DND-41 (cell line): Measurements from ENCODE around the gene DCTN2.

ENCODE experiments used
- ATAC-seq: fragments of 200-7000 bp; cut with Tn5 transposase; 3 replicates; pipeline ENCODE4 v1.9.1; 2021; ENCODE audit warnings: low read depth; ENCODE audit not compliant: insufficient read depth
- DNase-seq: peaks from one replicate; pipeline ENCODE4 v3.0.0-alpha.2; 2020
- H2AFZ ChIP-seq: 2 replicates; pipeline ENCODE4 v1.6.0; 2012; ENCODE audit warnings: low read depth, low read length
- H3K27ac ChIP-seq: 2 replicates; pipeline ENCODE4 v1.5.1; 2012; ENCODE audit warnings: low read length, inconsistent platforms
- H3K27me3 ChIP-seq: fragments of 200-600 bp; sonication (generic); 2 replicates; pipeline ENCODE4 v1.6.0; 2012; ENCODE audit warnings: low read length, mild to moderate bottlenecking, inconsistent platforms; ENCODE audit not compliant: insufficient read depth, poor library complexity
- H3K36me3 ChIP-seq: 2 replicates; pipeline ENCODE4 v1.5.1; 2012; ENCODE audit warnings: low read length, inconsistent platforms; ENCODE audit not compliant: insufficient read depth
- H3K4me1 ChIP-seq: 2 replicates; pipeline ENCODE4 v1.5.1; 2012; ENCODE audit warnings: mild to moderate bottlenecking, low read length; ENCODE audit not compliant: insufficient read depth
- H3K4me2 ChIP-seq: 2 replicates; pipeline ENCODE4 v1.6.0; 2012; ENCODE audit warnings: mild to moderate bottlenecking, moderate library complexity, low read length, inconsistent platforms; ENCODE audit not compliant: insufficient read depth
- H3K4me3 ChIP-seq, 2 experiments: fragments of 200-600 bp in 1 of 2; shearing (Covaris generic) in 1 of 2; 2 replicates each; pipeline ENCODE4 v1.5.1; 2012 to 2016; ENCODE audit warnings: inconsistent platforms in 2 of 2, low read length in 2 of 2, mild to moderate bottlenecking in 2 of 2, low read depth in 1 of 2, moderate library complexity in 1 of 2
- H3K79me2 ChIP-seq: 2 replicates; pipeline ENCODE4 v1.6.0; 2012; ENCODE audit warnings: low read length, inconsistent platforms; ENCODE audit not compliant: insufficient read depth
- H3K9ac ChIP-seq: 2 replicates; pipeline ENCODE4 v1.6.0; 2012; ENCODE audit warnings: low read depth, mild to moderate bottlenecking, inconsistent platforms, low read length, moderate library complexity
- H3K9me3 ChIP-seq: 2 replicates; pipeline ENCODE4 v1.5.1; 2012; ENCODE audit warnings: low read length, moderate library complexity, mild to moderate bottlenecking, inconsistent platforms; ENCODE audit not compliant: insufficient read depth, severe bottlenecking
- H4K20me1 ChIP-seq: 2 replicates; pipeline ENCODE4 v1.6.0; 2012; ENCODE audit warnings: low read length; ENCODE audit not compliant: insufficient read depth
- EZH2 ChIP-seq: IDR thresholded peaks from 3 replicates; pipeline ENCODE4 v1.6.1; 2012; ENCODE audit warnings: borderline replicate concordance, low read depth, mild to moderate bottlenecking, moderate library complexity, low read length, inconsistent platforms; ENCODE audit not compliant: severe bottlenecking
- TF ChIP-seq, protein P1 (sequence below): IDR thresholded peaks from 2 replicates; pipeline ENCODE4 v1.5.1; 2012; ENCODE audit warnings: borderline replicate concordance, low read length, moderate library complexity, mild to moderate bottlenecking; ENCODE audit not compliant: poor library complexity, severe bottlenecking; ENCODE audit errors: extremely low read depth

The DCTN2 gene

DNA sequence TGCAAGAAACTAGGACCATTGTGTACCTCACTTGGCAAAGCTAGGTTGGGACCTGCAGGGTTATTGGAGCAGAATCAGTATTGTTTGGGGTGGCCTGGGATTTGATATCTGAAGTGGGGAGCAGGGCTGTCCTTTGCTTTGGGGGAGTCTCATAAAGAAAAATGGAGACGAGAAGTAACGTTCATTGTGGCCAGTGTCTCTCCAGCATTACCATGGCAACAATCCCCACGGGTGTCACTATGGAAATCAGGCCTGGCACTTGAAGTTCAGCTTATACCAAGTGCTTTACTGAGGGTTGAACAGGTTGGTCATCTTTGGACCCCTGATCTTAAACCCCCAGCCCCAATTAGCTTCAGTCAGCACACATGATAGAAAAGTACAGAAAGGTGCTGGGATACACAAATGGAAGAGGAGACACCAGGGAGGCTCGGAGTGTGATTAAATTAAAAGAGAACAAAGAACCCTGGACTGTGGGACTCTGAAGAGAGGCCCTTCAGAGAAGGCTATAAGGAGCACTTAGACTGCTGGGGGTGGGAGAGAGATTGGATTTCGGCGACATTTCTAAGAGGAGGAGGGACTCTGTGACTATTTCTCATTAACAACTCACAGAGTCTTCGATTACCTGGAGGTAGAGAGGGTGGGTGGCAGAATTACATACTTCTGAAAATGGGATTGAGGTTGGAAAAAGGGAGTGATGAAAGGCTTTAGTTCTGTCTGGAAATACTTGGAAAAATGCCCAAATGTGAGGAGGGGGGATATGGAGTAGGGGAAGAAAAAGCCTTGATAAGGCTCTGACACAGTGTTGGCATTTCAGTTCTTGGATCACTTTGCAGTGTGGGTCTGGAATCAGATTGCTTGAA lies 6.6 kb upstream of the DCTN2 start:
- ATAC-seq (no peak), DNase-seq (no peak)
- Histone ChIP-seq H3K27ac (no peak overlapping the region), H2AFZ (no peak overlapping the region), H4K20me1 (no peaks in the 10 kb centered on the region), H3K9me3 (no peaks in the 10 kb centered on the region), H3K27me3 (peaks cover 27% of the 10 kb centered on the region), H3K79me2 (no peaks in the 10 kb centered on the region), H3K4me3 (no peak overlapping the region), H3K36me3 (no peaks in the 10 kb centered on the region), H3K4me1 (no peaks in the 10 kb centered on the region), H3K4me2 (no peak overlapping the region), H3K9ac (no peak overlapping the region)
- TF ChIP-seq, protein P1, sequence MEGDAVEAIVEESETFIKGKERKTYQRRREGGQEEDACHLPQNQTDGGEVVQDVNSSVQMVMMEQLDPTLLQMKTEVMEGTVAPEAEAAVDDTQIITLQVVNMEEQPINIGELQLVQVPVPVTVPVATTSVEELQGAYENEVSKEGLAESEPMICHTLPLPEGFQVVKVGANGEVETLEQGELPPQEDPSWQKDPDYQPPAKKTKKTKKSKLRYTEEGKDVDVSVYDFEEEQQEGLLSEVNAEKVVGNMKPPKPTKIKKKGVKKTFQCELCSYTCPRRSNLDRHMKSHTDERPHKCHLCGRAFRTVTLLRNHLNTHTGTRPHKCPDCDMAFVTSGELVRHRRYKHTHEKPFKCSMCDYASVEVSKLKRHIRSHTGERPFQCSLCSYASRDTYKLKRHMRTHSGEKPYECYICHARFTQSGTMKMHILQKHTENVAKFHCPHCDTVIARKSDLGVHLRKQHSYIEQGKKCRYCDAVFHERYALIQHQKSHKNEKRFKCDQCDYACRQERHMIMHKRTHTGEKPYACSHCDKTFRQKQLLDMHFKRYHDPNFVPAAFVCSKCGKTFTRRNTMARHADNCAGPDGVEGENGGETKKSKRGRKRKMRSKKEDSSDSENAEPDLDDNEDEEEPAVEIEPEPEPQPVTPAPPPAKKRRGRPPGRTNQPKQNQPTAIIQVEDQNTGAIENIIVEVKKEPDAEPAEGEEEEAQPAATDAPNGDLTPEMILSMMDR: no peak
- TF ChIP-seq EZH2: no peak

DNA sequence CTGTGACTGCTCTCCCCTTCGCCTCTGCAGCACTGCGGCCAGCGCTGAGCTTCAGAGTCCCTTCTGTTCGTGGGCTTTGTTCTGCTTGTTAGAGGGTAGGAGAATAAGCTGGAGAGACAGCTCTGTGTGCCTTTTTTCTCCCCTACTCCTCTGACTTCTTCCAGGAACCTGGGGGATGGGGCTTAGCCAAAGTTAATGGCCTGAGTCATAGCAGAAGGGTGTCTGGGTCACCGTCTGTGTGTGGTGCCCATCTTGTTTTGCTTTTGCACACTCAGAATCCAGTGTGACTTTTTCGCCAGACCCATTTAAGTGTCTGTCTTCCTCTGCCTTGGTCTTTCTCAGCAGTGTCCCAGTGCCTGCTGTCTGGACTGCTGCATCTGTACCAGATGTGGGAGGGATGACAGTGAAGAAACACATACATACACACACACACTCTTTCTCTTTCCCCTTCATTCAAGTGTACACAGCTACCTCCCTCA lies 5.9 kb upstream of the DCTN2 start:
- Histone ChIP-seq H3K9ac (no peak overlapping the region), H3K4me3 (no peak overlapping the region), H2AFZ (no peak overlapping the region), H3K36me3 (no peaks in the 10 kb centered on the region), H3K4me1 (no peaks in the 10 kb centered on the region), H3K27ac (no peak overlapping the region), H4K20me1 (no peaks in the 10 kb centered on the region), H3K4me2 (no peak overlapping the region), H3K9me3 (no peaks in the 10 kb centered on the region), H3K79me2 (no peaks in the 10 kb centered on the region), H3K27me3 (peaks cover 31% of the 10 kb centered on the region)
- TF ChIP-seq, protein P1: no peak
- TF ChIP-seq EZH2: no peak
- DNase-seq (no peak), ATAC-seq (no peak)

DNA sequence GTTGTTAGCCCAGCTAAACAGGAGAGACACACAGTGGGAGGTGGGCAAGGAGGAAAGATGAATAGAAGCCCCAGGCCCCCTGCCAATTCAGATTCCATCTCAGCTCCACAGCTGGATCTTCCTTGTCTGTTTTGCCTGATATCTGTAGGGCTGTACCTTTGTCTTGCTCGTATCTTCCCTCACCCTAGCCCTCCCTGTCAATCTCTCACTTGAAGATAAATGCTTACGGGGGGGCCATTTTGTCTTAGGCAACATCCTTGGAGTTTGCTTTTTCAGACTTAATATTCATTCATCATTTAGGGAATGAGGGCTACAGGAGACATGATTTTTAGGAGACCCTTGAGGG lies 5.3 kb upstream of the DCTN2 start:
- no peaks in the 10 kb centered on the region for H3K9me3 ChIP-seq
- DNase-seq (no peak), ATAC-seq (no peak)
- no peak overlapping the region for H3K4me2 ChIP-seq
- no peaks in the 10 kb centered on the region for H4K20me1 ChIP-seq
- TF ChIP-seq, protein P1: no peak
- TF ChIP-seq EZH2: no peak
- no peak overlapping the region for H2AFZ ChIP-seq
- peaks cover 6% of the 10 kb centered on the region for H3K4me1 ChIP-seq
- H3K4me3 ChIP-seq: no peak overlapping the region
- peaks cover 31% of the 10 kb centered on the region for H3K27me3 ChIP-seq
- H3K79me2 ChIP-seq: no peaks in the 10 kb centered on the region
- no peak overlapping the region for H3K27ac ChIP-seq
- H3K36me3 ChIP-seq: no peaks in the 10 kb centered on the region
- H3K9ac ChIP-seq: no peak overlapping the region
